DOHH2 (cell line): ENCODE data around the gene LAPTM4A.

Experiments used
- H3F3A ChIP-seq: fragments of 200-600 bp; sonication (generic), shearing (Covaris generic); 2 replicates; pipeline ENCODE4 v1.6.0; 2016; ENCODE audit warnings: antibody characterized with exemption, mild to moderate bottlenecking; ENCODE audit not compliant: control insufficient read depth, insufficient read depth
- H3K27ac ChIP-seq: fragments of 200-600 bp; sonication (generic); 2 replicates; pipeline ENCODE4 v1.5.1; 2014; ENCODE audit warnings: low read depth, mild to moderate bottlenecking, low read length, moderate library complexity
- H3K27me3 ChIP-seq: fragments of 200-600 bp; sonication (generic); 2 replicates; pipeline ENCODE4 v1.6.1; 2014; ENCODE audit warnings: mild to moderate bottlenecking, low read length, mixed read lengths; ENCODE audit not compliant: control insufficient read depth
- H3K36me3 ChIP-seq: fragments of 200-600 bp; sonication (generic); 2 replicates; pipeline ENCODE4 v1.6.1; 2014; ENCODE audit warnings: mild to moderate bottlenecking, low read length, moderate library complexity, mixed read lengths; ENCODE audit not compliant: control insufficient read depth
- H3K4me1 ChIP-seq: fragments of 200-600 bp; sonication (generic); 2 replicates; pipeline ENCODE4 v1.6.1; 2014; ENCODE audit warnings: mild to moderate bottlenecking, low read length, mixed read lengths; ENCODE audit not compliant: control insufficient read depth
- H3K4me2 ChIP-seq: fragments of 200-600 bp; sonication (generic); 2 replicates; pipeline ENCODE4 v1.6.0; 2014; ENCODE audit warnings: mild to moderate bottlenecking, low read length, moderate library complexity
- H3K4me3 ChIP-seq: fragments of 200-600 bp; sonication (generic); 2 replicates; pipeline ENCODE4 v1.5.1; 2014; ENCODE audit warnings: mild to moderate bottlenecking, low read length, mixed read lengths
- H3K79me2 ChIP-seq: fragments of 200-600 bp; sonication (generic); 2 replicates; pipeline ENCODE4 v1.6.1; 2014; ENCODE audit warnings: mild to moderate bottlenecking, low read length, mixed read lengths; ENCODE audit not compliant: control insufficient read depth
- H3K9me2 ChIP-seq: fragments of 200-600 bp; sonication (generic); replicated peaks from 2 replicates; pipeline ENCODE4 v1.6.1; 2014; ENCODE audit warnings: mild to moderate bottlenecking, low read length, mixed read lengths; ENCODE audit not compliant: control insufficient read depth
- H3K9me3 ChIP-seq: fragments of 200-600 bp; sonication (generic); 2 replicates; pipeline ENCODE4 v1.6.1; 2014; ENCODE audit warnings: antibody characterized with exemption, low read length, mixed read lengths; ENCODE audit not compliant: control insufficient read depth, insufficient read depth
- H4K20me1 ChIP-seq: fragments of 200-600 bp; sonication (generic); 2 replicates; pipeline ENCODE4 v1.6.0; 2014; ENCODE audit warnings: low read depth, mild to moderate bottlenecking, antibody characterized with exemption, low read length, moderate library complexity; ENCODE audit not compliant: control insufficient read depth, insufficient read depth
- CTCF ChIP-seq: fragments of 200-600 bp; sonication (generic); IDR thresholded peaks from one replicate; pipeline ENCODE4 v1.5.1; 2014; ENCODE audit warnings: antibody characterized with exemption, mild to moderate bottlenecking, low read depth, low read length; ENCODE audit not compliant: poor library complexity, severe bottlenecking
- EZH2phosphoT487 ChIP-seq: fragments of 200-600 bp; sonication (generic); IDR thresholded peaks from 2 replicates; pipeline ENCODE4 v1.6.1; 2017; ENCODE audit warnings: borderline replicate concordance, mild to moderate bottlenecking, antibody characterized with exemption, low read length, moderate library complexity, mixed read lengths

The LAPTM4A gene

GRCh38 chr2:20011276-20012031 is 40.0 kb downstream of the LAPTM4A start:
- H3K27ac ChIP-seq, result no peak overlapping the region
- no peaks in the 10 kb centered on the region for H3K9me3 ChIP-seq
- no peak overlapping the region for H3K4me2 ChIP-seq
- TF ChIP-seq EZH2phosphoT487, result no peak
- TF ChIP-seq CTCF, result no peak
- H3K4me1 ChIP-seq, result no peaks in the 10 kb centered on the region
- no peaks in the 10 kb centered on the region for H3K79me2 ChIP-seq
- H3K4me3 ChIP-seq, result no peak overlapping the region
- H3K36me3 ChIP-seq, result no peaks in the 10 kb centered on the region
- peaks cover 28% of the 10 kb centered on the region for H3K27me3 ChIP-seq
- H3K9me2 ChIP-seq, result no peaks in the 10 kb centered on the region
- no peaks in the 10 kb centered on the region for H3F3A ChIP-seq
- H4K20me1 ChIP-seq, result no peaks in the 10 kb centered on the region

- Histone ChIP-seq H3K4me2 (no peak overlapping the region), H3K36me3 (no peaks in the 10 kb centered on the region), H3K4me3 (no peak overlapping the region), H3K27me3 (peaks cover 22% of the 10 kb centered on the region), H3K9me3 (no peaks in the 10 kb centered on the region), H3K27ac (no peak overlapping the region), H3K4me1 (no peaks in the 10 kb centered on the region), H3K79me2 (no peaks in the 10 kb centered on the region), H3F3A (no peaks in the 10 kb centered on the region), H3K9me2 (no peaks in the 10 kb centered on the region), H4K20me1 (no peaks in the 10 kb centered on the region)
- TF ChIP-seq EZH2phosphoT487 (no peak), CTCF (no peak)
Measured at GRCh38 chr2:20008703-20009102, 42.7 kb downstream of the LAPTM4A start.

GRCh38 chr2:20005891-20006470 is 45.4 kb downstream of the LAPTM4A start:
- Histone ChIP-seq H3K4me3 (no peak overlapping the region), H3K36me3 (no peaks in the 10 kb centered on the region), H4K20me1 (no peaks in the 10 kb centered on the region), H3K9me3 (no peaks in the 10 kb centered on the region), H3K27me3 (peaks cover 12% of the 10 kb centered on the region; the same call in 1 of the 2 replicates), H3K4me2 (no peak overlapping the region), H3K27ac (no peak overlapping the region), H3F3A (no peaks in the 10 kb centered on the region), H3K79me2 (no peaks in the 10 kb centered on the region), H3K9me2 (no peaks in the 10 kb centered on the region), H3K4me1 (no peaks in the 10 kb centered on the region)
- no peak for TF ChIP-seq EZH2phosphoT487
- no peak for TF ChIP-seq CTCF
